ENCODE data around the gene PRKG1.

GRCh38 chr10:51607463-51607835 is 533.2 kb downstream of the PRKG1 start:
- no peak for TF ChIP-seq CTCF (IDR thresholded peaks at IDR 0.05; ENCODE audit: insufficient read depth, low read length)
- TF ChIP-seq GABPA (IDR thresholded peaks at IDR 0.05; ENCODE audit: low read depth): no peak
- no peak for TF ChIP-seq POLR2AphosphoS5 (IDR thresholded peaks at IDR 0.05; ENCODE audit: low read depth)
- TF ChIP-seq REST (IDR thresholded peaks at IDR 0.05; ENCODE audit: insufficient replicate concordance, low read depth): no peak
- no peak for TF ChIP-seq SPI1 (IDR thresholded peaks at IDR 0.05; ENCODE audit: borderline replicate concordance, low read depth)

Data from HL-60 (cell line).